ENCODE results near the gene SPATA6L. TPM values are rescaled to one million over a fixed set of nuclear protein-coding genes. Genes with fewer than 3 reads are reported as not detected.

The SPATA6L gene
- total and polyA plus RNA-seq, 10 of the 15 experiments (the other 5 are each of a cell fraction or from before 2014, with no cell fraction given): 0.37 to 1.6 (median 0.91) TPM

DNA sequence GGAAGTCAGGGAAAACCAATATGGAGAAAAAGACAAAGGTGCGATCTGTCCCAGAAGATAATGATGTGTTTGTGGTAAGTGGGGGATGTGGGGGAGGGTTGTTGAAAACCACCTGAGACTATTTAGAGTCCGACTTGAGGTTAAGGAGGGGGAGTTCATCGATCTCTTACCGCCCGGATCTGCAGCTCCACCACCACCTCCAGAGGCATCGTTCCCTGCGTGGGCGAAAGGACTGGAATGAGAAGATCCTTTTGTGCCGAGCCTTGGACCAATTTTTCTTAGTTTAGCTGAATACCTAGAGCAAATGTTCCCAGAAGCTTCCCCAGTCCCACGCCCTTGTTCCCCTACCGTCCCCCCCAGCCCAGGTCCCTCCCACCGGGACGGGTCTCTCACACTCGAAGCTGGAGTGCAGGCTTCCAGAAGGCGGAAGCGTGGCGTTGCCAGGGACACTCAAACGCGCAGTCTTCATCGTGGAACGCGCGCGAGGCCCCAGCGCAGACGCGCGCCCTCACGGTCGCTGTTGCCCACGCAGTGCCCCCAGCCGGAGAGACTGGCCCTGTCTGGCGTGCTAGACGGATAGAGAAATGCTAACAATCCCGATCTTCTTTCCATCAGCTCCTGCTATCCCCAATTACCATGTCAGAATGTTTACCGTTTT lies at the start of gene SPATA6L (continued):
- TF ChIP-seq MTA3 (IDR thresholded peaks at IDR 0.05; ENCODE audit: borderline replicate concordance, low read length) (peak; percentile 84; the same call in 1 of the 2 replicates), CREM (IDR thresholded peaks at IDR 0.05; ENCODE audit: low read depth) (peak; percentile 50; the same call in 1 of the 2 replicates), FOXK2 (IDR thresholded peaks at IDR 0.05) (no peak), EZH2 (IDR thresholded peaks at IDR 0.05; ENCODE audit: borderline replicate concordance, control insufficient read depth, low read depth, low read length) (no peak), ZNF384 (IDR thresholded peaks at IDR 0.05; ENCODE audit: borderline replicate concordance, low read depth, low read length) (no peak), HCFC1 (IDR thresholded peaks at IDR 0.05; ENCODE audit: low read length) (0 out of 2 replicates have a peak, but pooled peaks have one; percentile 17), TCF3 (IDR thresholded peaks at IDR 0.05; ENCODE audit: borderline replicate concordance, insufficient read depth, low read depth, low read length) (no peak), POU2F2 (IDR thresholded peaks at IDR 0.05; ENCODE audit: borderline replicate concordance, low read depth, low read length) (peak; percentile 27; the same call in 1 of the 3 replicates), JUNB (IDR thresholded peaks at IDR 0.05) (no peak; the same call in 1 of the 2 replicates), CEBPB (IDR thresholded peaks at IDR 0.05; ENCODE audit: borderline replicate concordance in 1 of 2, low read depth in 2 of 2, low read length in 2 of 2) (no peak), ZZZ3 (IDR thresholded peaks at IDR 0.05; ENCODE audit: control insufficient read depth, insufficient read length, low read depth) (no peak), IRF4 (IDR thresholded peaks at IDR 0.05; ENCODE audit: low read depth, low read length) (no peak), TBL1XR1 (IDR thresholded peaks at IDR 0.05; ENCODE audit: low read depth, low read length) (no peak)
- TF ChIP-seq, protein P1, sequence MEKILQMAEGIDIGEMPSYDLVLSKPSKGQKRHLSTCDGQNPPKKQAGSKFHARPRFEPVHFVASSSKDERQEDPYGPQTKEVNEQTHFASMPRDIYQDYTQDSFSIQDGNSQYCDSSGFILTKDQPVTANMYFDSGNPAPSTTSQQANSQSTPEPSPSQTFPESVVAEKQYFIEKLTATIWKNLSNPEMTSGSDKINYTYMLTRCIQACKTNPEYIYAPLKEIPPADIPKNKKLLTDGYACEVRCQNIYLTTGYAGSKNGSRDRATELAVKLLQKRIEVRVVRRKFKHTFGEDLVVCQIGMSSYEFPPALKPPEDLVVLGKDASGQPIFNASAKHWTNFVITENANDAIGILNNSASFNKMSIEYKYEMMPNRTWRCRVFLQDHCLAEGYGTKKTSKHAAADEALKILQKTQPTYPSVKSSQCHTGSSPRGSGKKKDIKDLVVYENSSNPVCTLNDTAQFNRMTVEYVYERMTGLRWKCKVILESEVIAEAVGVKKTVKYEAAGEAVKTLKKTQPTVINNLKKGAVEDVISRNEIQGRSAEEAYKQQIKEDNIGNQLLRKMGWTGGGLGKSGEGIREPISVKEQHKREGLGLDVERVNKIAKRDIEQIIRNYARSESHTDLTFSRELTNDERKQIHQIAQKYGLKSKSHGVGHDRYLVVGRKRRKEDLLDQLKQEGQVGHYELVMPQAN (conservative IDR thresholded peaks at IDR 0.05): no peak
- TF ChIP-seq, protein P2, sequence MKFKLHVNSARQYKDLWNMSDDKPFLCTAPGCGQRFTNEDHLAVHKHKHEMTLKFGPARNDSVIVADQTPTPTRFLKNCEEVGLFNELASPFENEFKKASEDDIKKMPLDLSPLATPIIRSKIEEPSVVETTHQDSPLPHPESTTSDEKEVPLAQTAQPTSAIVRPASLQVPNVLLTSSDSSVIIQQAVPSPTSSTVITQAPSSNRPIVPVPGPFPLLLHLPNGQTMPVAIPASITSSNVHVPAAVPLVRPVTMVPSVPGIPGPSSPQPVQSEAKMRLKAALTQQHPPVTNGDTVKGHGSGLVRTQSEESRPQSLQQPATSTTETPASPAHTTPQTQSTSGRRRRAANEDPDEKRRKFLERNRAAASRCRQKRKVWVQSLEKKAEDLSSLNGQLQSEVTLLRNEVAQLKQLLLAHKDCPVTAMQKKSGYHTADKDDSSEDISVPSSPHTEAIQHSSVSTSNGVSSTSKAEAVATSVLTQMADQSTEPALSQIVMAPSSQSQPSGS (IDR thresholded peaks at IDR 0.05; ENCODE audit: low read length): no peak
- TF ChIP-seq, protein P3, sequence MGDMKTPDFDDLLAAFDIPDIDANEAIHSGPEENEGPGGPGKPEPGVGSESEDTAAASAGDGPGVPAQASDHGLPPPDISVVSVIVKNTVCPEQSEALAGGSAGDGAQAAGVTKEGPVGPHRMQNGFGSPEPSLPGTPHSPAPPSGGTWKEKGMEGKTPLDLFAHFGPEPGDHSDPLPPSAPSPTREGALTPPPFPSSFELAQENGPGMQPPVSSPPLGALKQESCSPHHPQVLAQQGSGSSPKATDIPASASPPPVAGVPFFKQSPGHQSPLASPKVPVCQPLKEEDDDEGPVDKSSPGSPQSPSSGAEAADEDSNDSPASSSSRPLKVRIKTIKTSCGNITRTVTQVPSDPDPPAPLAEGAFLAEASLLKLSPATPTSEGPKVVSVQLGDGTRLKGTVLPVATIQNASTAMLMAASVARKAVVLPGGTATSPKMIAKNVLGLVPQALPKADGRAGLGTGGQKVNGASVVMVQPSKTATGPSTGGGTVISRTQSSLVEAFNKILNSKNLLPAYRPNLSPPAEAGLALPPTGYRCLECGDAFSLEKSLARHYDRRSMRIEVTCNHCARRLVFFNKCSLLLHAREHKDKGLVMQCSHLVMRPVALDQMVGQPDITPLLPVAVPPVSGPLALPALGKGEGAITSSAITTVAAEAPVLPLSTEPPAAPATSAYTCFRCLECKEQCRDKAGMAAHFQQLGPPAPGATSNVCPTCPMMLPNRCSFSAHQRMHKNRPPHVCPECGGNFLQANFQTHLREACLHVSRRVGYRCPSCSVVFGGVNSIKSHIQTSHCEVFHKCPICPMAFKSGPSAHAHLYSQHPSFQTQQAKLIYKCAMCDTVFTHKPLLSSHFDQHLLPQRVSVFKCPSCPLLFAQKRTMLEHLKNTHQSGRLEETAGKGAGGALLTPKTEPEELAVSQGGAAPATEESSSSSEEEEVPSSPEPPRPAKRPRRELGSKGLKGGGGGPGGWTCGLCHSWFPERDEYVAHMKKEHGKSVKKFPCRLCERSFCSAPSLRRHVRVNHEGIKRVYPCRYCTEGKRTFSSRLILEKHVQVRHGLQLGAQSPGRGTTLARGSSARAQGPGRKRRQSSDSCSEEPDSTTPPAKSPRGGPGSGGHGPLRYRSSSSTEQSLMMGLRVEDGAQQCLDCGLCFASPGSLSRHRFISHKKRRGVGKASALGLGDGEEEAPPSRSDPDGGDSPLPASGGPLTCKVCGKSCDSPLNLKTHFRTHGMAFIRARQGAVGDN (IDR thresholded peaks at IDR 0.05): no peak; the same call in 1 of the 2 replicates
- TF ChIP-seq, protein P4, sequence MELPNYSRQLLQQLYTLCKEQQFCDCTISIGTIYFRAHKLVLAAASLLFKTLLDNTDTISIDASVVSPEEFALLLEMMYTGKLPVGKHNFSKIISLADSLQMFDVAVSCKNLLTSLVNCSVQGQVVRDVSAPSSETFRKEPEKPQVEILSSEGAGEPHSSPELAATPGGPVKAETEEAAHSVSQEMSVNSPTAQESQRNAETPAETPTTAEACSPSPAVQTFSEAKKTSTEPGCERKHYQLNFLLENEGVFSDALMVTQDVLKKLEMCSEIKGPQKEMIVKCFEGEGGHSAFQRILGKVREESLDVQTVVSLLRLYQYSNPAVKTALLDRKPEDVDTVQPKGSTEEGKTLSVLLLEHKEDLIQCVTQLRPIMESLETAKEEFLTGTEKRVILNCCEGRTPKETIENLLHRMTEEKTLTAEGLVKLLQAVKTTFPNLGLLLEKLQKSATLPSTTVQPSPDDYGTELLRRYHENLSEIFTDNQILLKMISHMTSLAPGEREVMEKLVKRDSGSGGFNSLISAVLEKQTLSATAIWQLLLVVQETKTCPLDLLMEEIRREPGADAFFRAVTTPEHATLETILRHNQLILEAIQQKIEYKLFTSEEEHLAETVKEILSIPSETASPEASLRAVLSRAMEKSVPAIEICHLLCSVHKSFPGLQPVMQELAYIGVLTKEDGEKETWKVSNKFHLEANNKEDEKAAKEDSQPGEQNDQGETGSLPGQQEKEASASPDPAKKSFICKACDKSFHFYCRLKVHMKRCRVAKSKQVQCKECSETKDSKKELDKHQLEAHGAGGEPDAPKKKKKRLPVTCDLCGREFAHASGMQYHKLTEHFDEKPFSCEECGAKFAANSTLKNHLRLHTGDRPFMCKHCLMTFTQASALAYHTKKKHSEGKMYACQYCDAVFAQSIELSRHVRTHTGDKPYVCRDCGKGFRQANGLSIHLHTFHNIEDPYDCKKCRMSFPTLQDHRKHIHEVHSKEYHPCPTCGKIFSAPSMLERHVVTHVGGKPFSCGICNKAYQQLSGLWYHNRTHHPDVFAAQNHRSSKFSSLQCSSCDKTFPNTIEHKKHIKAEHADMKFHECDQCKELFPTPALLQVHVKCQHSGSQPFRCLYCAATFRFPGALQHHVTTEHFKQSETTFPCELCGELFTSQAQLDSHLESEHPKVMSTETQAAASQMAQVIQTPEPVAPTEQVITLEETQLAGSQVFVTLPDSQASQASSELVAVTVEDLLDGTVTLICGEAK (IDR thresholded peaks at IDR 0.05; ENCODE audit: borderline replicate concordance): no peak

Measured in GM12878 (cell line).